H1 (cell line): ENCODE data around the gene VPS13D. TPM values are rescaled to one million over a fixed set of nuclear protein-coding genes. Genes with fewer than 3 reads are reported as not detected.

Experiments
- CTCF ChIA-PET: fragments of 300-600 bp; sonication (Branson Sonifier 250); formaldehyde crosslinking; loops from one replicate; lab custom pipeline; 2021; ENCODE audit not compliant: partially characterized antibody; lab: Charles Lee
- POLR2A ChIA-PET: fragments of 300-600 bp; sonication (Branson Sonifier 250); formaldehyde crosslinking; loops from one replicate; lab custom pipeline; 2021; ENCODE audit warnings: inconsistent platforms; ENCODE audit not compliant: partially characterized antibody; lab: Charles Lee
- DNase-seq, 2 experiments: peaks; one replicate each; pipeline versions ENCODE4 v3.0.0 to v3.0.0-alpha.2; 2010 to 2022; ENCODE audit warnings: low spot score in 2 of 2, low read depth in 1 of 2, mixed read lengths in 1 of 2
- FAIRE-seq: peaks from 2 replicates; lab custom pipeline; 2011; peaks lifted over from hg19 to GRCh38; lab: Jason Lieb, UNC
- H2AFZ ChIP-seq: 2 replicates; pipeline ENCODE4 v1.8.1; 2012; ENCODE audit warnings: low read length, inconsistent platforms
- H2AK5ac ChIP-seq: 2 replicates; pipeline ENCODE4 v1.6.1; 2013; ENCODE audit warnings: low read depth, low read length
- H2BK120ac ChIP-seq: replicated peaks from 2 replicates; pipeline ENCODE3; 2013; ENCODE audit warnings: low read depth, low read length, inconsistent platforms
- H2BK12ac ChIP-seq: 2 replicates; pipeline ENCODE4 v1.6.1; 2013; ENCODE audit warnings: low read depth, low read length
- H2BK15ac ChIP-seq: 2 replicates; pipeline ENCODE4 v1.6.1; 2013; ENCODE audit warnings: low read length
- H2BK20ac ChIP-seq: 2 replicates; pipeline ENCODE4 v1.6.1; 2013; ENCODE audit warnings: low read length
- H2BK5ac ChIP-seq: 2 replicates; pipeline ENCODE4 v1.6.1; 2013; ENCODE audit warnings: low read depth, low read length
- H3K14ac ChIP-seq: 2 replicates; pipeline ENCODE4 v1.6.1; 2013; ENCODE audit warnings: inconsistent platforms; ENCODE audit not compliant: insufficient read length
- H3K18ac ChIP-seq: 2 replicates; pipeline ENCODE4 v1.6.1; 2013; ENCODE audit warnings: low read length; ENCODE audit errors: extremely low read depth
- H3K23ac ChIP-seq: 2 replicates; pipeline ENCODE4 v1.6.1; 2013; ENCODE audit warnings: inconsistent platforms; ENCODE audit not compliant: insufficient read length
- H3K23me2 ChIP-seq: 2 replicates; pipeline ENCODE4 v1.6.1; 2013; ENCODE audit warnings: low read depth, low read length
- H3K27ac ChIP-seq: 2 replicates; pipeline ENCODE4 v1.6.1; 2011; ENCODE audit warnings: low read depth, low read length, inconsistent platforms
- H3K27me3 ChIP-seq, 4 experiments: replicated peaks in 1 of 4; 1 replicate in 1 of 4; 2 replicates in 3 of 4; pipeline versions ENCODE4 v1.6.1 to v1.8.1; 2011 to 2013; ENCODE audit warnings: low read length in 3 of 4, mild to moderate bottlenecking in 3 of 4, inconsistent platforms in 2 of 4, mixed read lengths in 2 of 4, moderate library complexity in 1 of 4; ENCODE audit not compliant: control insufficient read depth in 3 of 4, insufficient read depth in 3 of 4; ENCODE audit errors: extremely low read depth in 1 of 4
- H3K36me3 ChIP-seq, 4 experiments: 2 replicates each; pipeline versions ENCODE4 v1.6.1 to v1.8.1; 2011 to 2013; ENCODE audit warnings: mild to moderate bottlenecking in 4 of 4, low read length in 3 of 4, moderate library complexity in 2 of 4, control low read depth in 1 of 4, inconsistent platforms in 1 of 4; ENCODE audit not compliant: insufficient read depth in 4 of 4, control insufficient read depth in 2 of 4
- H3K4ac ChIP-seq: replicated peaks from 2 replicates; pipeline ENCODE3; 2013; ENCODE audit warnings: low read length, low read depth, mixed read lengths, inconsistent platforms; ENCODE audit not compliant: insufficient read length
- H3K4me1 ChIP-seq, 4 experiments: replicated peaks in 1 of 4; 1 replicate in 1 of 4; 2 replicates in 3 of 4; pipeline versions ENCODE4 v1.6.1 to v1.8.1; 2011 to 2013; ENCODE audit warnings: low read length in 3 of 4, inconsistent platforms in 2 of 4, mixed read lengths in 1 of 4; ENCODE audit not compliant: insufficient read depth in 4 of 4, control insufficient read depth in 3 of 4
- H3K4me2 ChIP-seq, 2 experiments: 2 replicates each; pipeline versions ENCODE4 v1.6.1 to v1.8.1; 2011 to 2013; ENCODE audit warnings: low read depth in 2 of 2, low read length in 2 of 2, control low read depth in 1 of 2, inconsistent platforms in 1 of 2, mild to moderate bottlenecking in 1 of 2; ENCODE audit not compliant: insufficient read depth in 1 of 2
- H3K4me3 ChIP-seq, 4 experiments: fragments of 200-600, 300-600 bp in 1 of 4; sonication (generic), shearing (Covaris generic), sonication (Bioruptor Twin) in 1 of 4; 2 replicates each; pipeline versions ENCODE4 v1.5.1 to v1.8.1; 2011 to 2016; ENCODE audit warnings: low read length in 4 of 4, low read depth in 3 of 4, control low read depth in 2 of 4, inconsistent platforms in 2 of 4, mild to moderate bottlenecking in 2 of 4, mixed read lengths in 1 of 4, moderate library complexity in 1 of 4; ENCODE audit not compliant: insufficient read depth in 2 of 4; ENCODE audit errors: extremely low read depth in 1 of 4
- H3K56ac ChIP-seq: replicated peaks from 2 replicates; pipeline ENCODE3; 2013; ENCODE audit warnings: low read depth, mild to moderate bottlenecking, mixed read lengths, low read length, inconsistent platforms; ENCODE audit not compliant: insufficient read length
- H3K79me1 ChIP-seq: 2 replicates; pipeline ENCODE4 v1.6.1; 2013; ENCODE audit warnings: low read depth, low read length, control low read depth
- H3K79me2 ChIP-seq, 2 experiments: 2 replicates each; pipeline versions ENCODE4 v1.6.1 to v1.8.1; 2012 to 2013; ENCODE audit warnings: low read length in 2 of 2, mild to moderate bottlenecking in 2 of 2, inconsistent platforms in 1 of 2; ENCODE audit not compliant: insufficient read depth in 2 of 2, control insufficient read depth in 1 of 2
- H3K9ac ChIP-seq, 4 experiments: replicated peaks in 1 of 4; 1 replicate in 1 of 4; 2 replicates in 3 of 4; pipeline versions ENCODE4 v1.6.1 to v1.8.1; 2011 to 2013; ENCODE audit warnings: low read depth in 3 of 4, low read length in 3 of 4, control low read depth in 2 of 4, mild to moderate bottlenecking in 2 of 4, moderate library complexity in 2 of 4, inconsistent platforms in 1 of 4; ENCODE audit errors: extremely low read depth in 1 of 4
- H3K9me3 ChIP-seq, 2 experiments: 2 replicates each; pipeline versions ENCODE4 v1.6.1 to v1.8.1; 2012 to 2013; ENCODE audit warnings: mild to moderate bottlenecking in 2 of 2, moderate library complexity in 2 of 2, control low read depth in 1 of 2, inconsistent platforms in 1 of 2, low read depth in 1 of 2, low read length in 1 of 2, mixed read lengths in 1 of 2; ENCODE audit not compliant: insufficient read depth in 2 of 2
- H4K20me1 ChIP-seq, 2 experiments: replicated peaks in 1 of 2; 2 replicates each; pipeline versions ENCODE3 to v1.8.1; 2011 to 2013; ENCODE audit warnings: inconsistent platforms in 2 of 2, low read length in 2 of 2, mild to moderate bottlenecking in 1 of 2; ENCODE audit not compliant: insufficient read depth in 2 of 2, control insufficient read depth in 1 of 2
- H4K5ac ChIP-seq: 2 replicates; pipeline ENCODE4 v1.6.1; 2013; ENCODE audit warnings: low read length, low read depth, mixed read lengths, inconsistent platforms; ENCODE audit not compliant: insufficient read length
- H4K8ac ChIP-seq: 2 replicates; pipeline ENCODE4 v1.8.0; 2013; ENCODE audit warnings: mild to moderate bottlenecking, moderate library complexity, low read length, inconsistent platforms; ENCODE audit not compliant: insufficient read depth; ENCODE audit errors: extremely low read depth
- H4K91ac ChIP-seq: replicated peaks from 2 replicates; pipeline ENCODE3; 2013; ENCODE audit warnings: low read length, mixed read lengths, inconsistent platforms; ENCODE audit not compliant: insufficient read length
- CEBPB ChIP-seq: IDR thresholded peaks from 2 replicates; pipeline ENCODE4 v1.6.1; 2012; ENCODE audit warnings: low read depth, low read length
- CREB1 ChIP-seq: IDR thresholded peaks from 2 replicates; pipeline ENCODE4 v1.6.1; 2012; ENCODE audit warnings: inconsistent platforms
- EGR1 ChIP-seq: IDR thresholded peaks from 2 replicates; pipeline ENCODE4 v1.6.1; 2011; ENCODE audit warnings: low read depth, low read length, borderline replicate concordance
- GTF2F1 ChIP-seq: IDR thresholded peaks from 2 replicates; pipeline ENCODE4 v1.6.1; 2012; ENCODE audit warnings: low read depth, low read length, improper control_type of control experiment, borderline replicate concordance
- JUND ChIP-seq: IDR thresholded peaks from 2 replicates; pipeline ENCODE4 v1.6.1; 2011; ENCODE audit warnings: mild to moderate bottlenecking, improper control_type of control experiment, low read length
- PHF8 ChIP-seq: fragments of 200-600 bp; sonication (generic); conservative IDR thresholded peaks from 2 replicates; pipeline ENCODE4 v1.7.1; 2012; ENCODE audit warnings: low read depth, mild to moderate bottlenecking, inconsistent platforms, low read length, moderate library complexity
- POLR2A ChIP-seq, 2 experiments: IDR thresholded peaks; 1 replicate in 1 of 2; 2 replicates in 1 of 2; pipeline ENCODE4 v1.6.1; 2011; ENCODE audit warnings: low read depth in 2 of 2, low read length in 2 of 2, mild to moderate bottlenecking in 2 of 2; ENCODE audit errors: control extremely low read depth in 1 of 2
- SP2 ChIP-seq: IDR thresholded peaks from 2 replicates; pipeline ENCODE4 v1.6.1; 2012; ENCODE audit warnings: mild to moderate bottlenecking, low read length, inconsistent platforms
- SRF ChIP-seq: IDR thresholded peaks from 2 replicates; pipeline ENCODE4 v1.6.1; 2011; ENCODE audit warnings: mild to moderate bottlenecking, low read depth, low read length, moderate library complexity
- SUZ12 ChIP-seq: fragments of 200-600 bp; sonication (generic); IDR thresholded peaks from 2 replicates; pipeline ENCODE4 v1.6.1; 2012; ENCODE audit warnings: mild to moderate bottlenecking, inconsistent platforms, low read length, moderate library complexity, mixed read lengths
- ZNF274 ChIP-seq: IDR thresholded peaks from 2 replicates; pipeline ENCODE4 v1.7.0; 2012; ENCODE audit warnings: low read length, borderline replicate concordance; ENCODE audit errors: extremely low read depth
- WGBS, 2 experiments: shearing (Covaris generic) in 1 of 2; methylation state at CpG; one replicate each; pipeline versions ENCODE4 v1.1.6 to v1.1.7; 2013 to 2015; ENCODE audit warnings: low lambda C conversion rate in 2 of 2, mixed read lengths in 2 of 2, inconsistent platforms in 1 of 2, low coverage in 1 of 2, missing lambda C conversion rate in 1 of 2; ENCODE audit not compliant: insufficient replicate concordance in 2 of 2, insufficient coverage in 1 of 2, insufficient read length in 1 of 2; ENCODE audit errors: extremely low coverage in 1 of 2, missing lambda C conversion rate in 1 of 2; 5-methylcytosine and 5-hydroxymethylcytosine counted together
- polyA plus RNA-seq, 7 experiments: library from polyadenylated mRNA; depleted of rRNA in 3 of 7; stranded (reverse) in 5 of 7; unstranded in 2 of 7; fragments of >200 nt in 5 of 7; fragments of 200-250 nt in 2 of 7; gene quantifications; 1 replicate in 5 of 7; 2 replicates in 1 of 7; 4 replicates in 1 of 7; pipeline versions ENCODE4 v1.2.1 to v1.2.3, GENCODE V29; 2011 to 2013; ENCODE audit warnings: missing spikeins in 2 of 7, mixed read lengths in 2 of 7
- total RNA-seq: library from RNA; stranded (reverse); fragmentation: NEBNext Ultra II Directional; extraction: Animal tissue kit (Norgen Biotek cat#: 25700); gene quantifications from 2 replicates; pipeline ENCODE4 v1.2.1, GENCODE V29; 2021
- TF ChIP-seq, protein P1 (sequence below): IDR thresholded peaks from 2 replicates; pipeline ENCODE4 v1.6.1; 2012; ENCODE audit warnings: low read length, inconsistent platforms
- TF ChIP-seq, protein P2 (sequence below): IDR thresholded peaks from 2 replicates; pipeline ENCODE4 v1.6.1; 2012; ENCODE audit warnings: inconsistent platforms

The VPS13D gene
- total and polyA plus RNA-seq, 2 of the 8 experiments (the other 6 are each of a cell fraction or from before 2014, with no cell fraction given), result 10.9 to 31.2 TPM

DNA sequence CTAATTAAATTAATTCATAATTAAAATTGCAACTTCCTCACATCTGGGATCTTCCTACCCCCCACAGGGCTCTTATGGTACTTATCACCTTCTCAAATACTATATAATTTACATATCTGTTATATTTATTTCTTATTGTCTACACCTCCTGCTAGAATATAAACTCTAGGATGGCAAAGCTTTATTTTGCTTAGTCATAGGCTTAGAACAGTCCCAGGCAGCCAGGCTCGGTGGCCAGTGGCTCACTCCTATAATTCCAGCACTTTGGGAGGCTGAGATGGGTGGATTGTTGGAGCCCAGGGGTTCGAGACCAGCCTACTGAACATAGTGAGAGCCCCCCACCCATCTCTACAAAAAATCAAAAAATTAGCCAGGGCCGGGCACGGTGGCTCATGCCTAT is 10.0 kb upstream of the VPS13D start:
- Histone ChIP-seq H3K79me2 (no peaks in the 10 kb centered on the region), H3K56ac (no peak overlapping the region), H2BK12ac (no peak overlapping the region), H3K4me2 (no peak overlapping the region), H2AK5ac (no peak overlapping the region), H3K36me3 (no peaks in the 10 kb centered on the region), H3K4ac (no peak overlapping the region), H4K8ac (no peak overlapping the region), H3K18ac (no peak overlapping the region), H2BK120ac (no peak overlapping the region), H3K27me3 (no peaks in the 10 kb centered on the region; a peak in 1 of 7 replicates), H3K4me3 (no peak overlapping the region), H2BK15ac (no peak overlapping the region), H3K14ac (no peak overlapping the region), H3K79me1 (no peaks in the 10 kb centered on the region), H3K27ac (no peak overlapping the region), H2BK5ac (no peak overlapping the region), H3K9ac (no peak overlapping the region), H3K23ac (no peak overlapping the region), H3K23me2 (no peaks in the 10 kb centered on the region), H3K4me1 (no peaks in the 10 kb centered on the region), H4K5ac (no peak overlapping the region), H2AFZ (no peak overlapping the region), H3K9me3 (peaks cover 9 to 15% of the 10 kb centered on the region in 2 experiments), H4K91ac (no peak overlapping the region), H2BK20ac (no peak overlapping the region), H4K20me1 (no peaks in the 10 kb centered on the region)
- POLR2A ChIA-PET, result interaction anchor here (0.6 to 1.3 kb wide), 2 partner anchors 9 to 11 kb away, joined by 3 read pairs; partner anchors contain the start of gene VPS13D
- DNase-seq (no peak), FAIRE-seq (no peak)
- whole genome bisulfite sequencing, 2 experiments, result 88% methylated on average over 4 of the region's 4 CpGs; no CpG with 5 or more reads in 1 of the 2 experiments
- CTCF ChIA-PET, result interaction anchor here (1.0 to 2.4 kb wide), 6 partner anchors 9 to 112 kb away, joined by 3 to 9 read pairs (median 4); partner anchors contain the start of gene VPS13D
- no peak for TF ChIP-seq SRF
- no peak for TF ChIP-seq GTF2F1
- no peak for TF ChIP-seq ZNF274
- TF ChIP-seq SUZ12, result no peak
- no peak for TF ChIP-seq PHF8
- TF ChIP-seq, protein P1, sequence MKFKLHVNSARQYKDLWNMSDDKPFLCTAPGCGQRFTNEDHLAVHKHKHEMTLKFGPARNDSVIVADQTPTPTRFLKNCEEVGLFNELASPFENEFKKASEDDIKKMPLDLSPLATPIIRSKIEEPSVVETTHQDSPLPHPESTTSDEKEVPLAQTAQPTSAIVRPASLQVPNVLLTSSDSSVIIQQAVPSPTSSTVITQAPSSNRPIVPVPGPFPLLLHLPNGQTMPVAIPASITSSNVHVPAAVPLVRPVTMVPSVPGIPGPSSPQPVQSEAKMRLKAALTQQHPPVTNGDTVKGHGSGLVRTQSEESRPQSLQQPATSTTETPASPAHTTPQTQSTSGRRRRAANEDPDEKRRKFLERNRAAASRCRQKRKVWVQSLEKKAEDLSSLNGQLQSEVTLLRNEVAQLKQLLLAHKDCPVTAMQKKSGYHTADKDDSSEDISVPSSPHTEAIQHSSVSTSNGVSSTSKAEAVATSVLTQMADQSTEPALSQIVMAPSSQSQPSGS, result no peak
- no peak for TF ChIP-seq CREB1
- TF ChIP-seq POLR2A (IDR thresholded peaks at IDR 0.05; ENCODE audit: control extremely low read depth in 1 of 2, low read depth in 2 of 2, low read length in 2 of 2), result no peak
- TF ChIP-seq CEBPB, result no peak
- TF ChIP-seq EGR1, result no peak
- no peak for TF ChIP-seq JUND
- no peak for TF ChIP-seq SP2
- TF ChIP-seq, protein P2, sequence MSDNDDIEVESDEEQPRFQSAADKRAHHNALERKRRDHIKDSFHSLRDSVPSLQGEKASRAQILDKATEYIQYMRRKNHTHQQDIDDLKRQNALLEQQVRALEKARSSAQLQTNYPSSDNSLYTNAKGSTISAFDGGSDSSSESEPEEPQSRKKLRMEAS, result no peak
